ENCODE results near the gene CAPN15.

CAPN15 gene

GRCh38 chr16:586645-587590 lies 59.4 kb downstream of the CAPN15 start:
- Histone ChIP-seq H3K4me3 (ENCODE audit: low read length in 2 of 2) (no peak overlapping the region), H3K9ac (ENCODE audit: low read depth in 1 of 2, low read length in 2 of 2) (peak overlapping the region in 1 of 2 donors; percentile 98), H3K27ac (ENCODE audit: low read depth in 2 of 2, low read length in 2 of 2) (no peak overlapping the region), H3K4me1 (ENCODE audit: control insufficient read depth in 2 of 2, insufficient read depth in 2 of 2, low read length in 2 of 2) (peaks cover 23 to 29% of the 10 kb centered on the region in 2 donors), H3K36me3 (ENCODE audit: control insufficient read depth in 2 of 2, insufficient read depth in 2 of 2, low read length in 2 of 2) (peaks cover 0 to 3% of the 10 kb centered on the region in 2 donors), H3K27me3 (ENCODE audit: control insufficient read depth in 2 of 2, insufficient read depth in 2 of 2, low read length in 2 of 2) (peaks cover 0 to 2% of the 10 kb centered on the region in 2 donors), H3K9me3 (ENCODE audit: control insufficient read depth in 2 of 2, low read length in 2 of 2) (no peaks in the 10 kb centered on the region)

GRCh38 chr16:588639-588888 lies 61.1 kb downstream of the CAPN15 start:
- H3K27me3 ChIP-seq (ENCODE audit: control insufficient read depth in 2 of 2, insufficient read depth in 2 of 2, low read length in 2 of 2), result peaks cover 0 to 2% of the 10 kb centered on the region in 2 donors
- peak overlapping the region; percentile 96 to 98 for H3K9ac ChIP-seq (ENCODE audit: low read depth in 1 of 2, low read length in 2 of 2)
- H3K4me3 ChIP-seq (ENCODE audit: low read length in 2 of 2), result peak overlapping the region; percentile 70 to 89
- H3K27ac ChIP-seq (ENCODE audit: low read depth in 2 of 2, low read length in 2 of 2), result peak overlapping the region; percentile 97 to 98
- no peaks in the 10 kb centered on the region for H3K36me3 ChIP-seq (ENCODE audit: control insufficient read depth in 2 of 2, insufficient read depth in 2 of 2, low read length in 2 of 2)
- peaks cover 38 to 44% of the 10 kb centered on the region in 2 donors for H3K4me1 ChIP-seq (ENCODE audit: control insufficient read depth in 2 of 2, insufficient read depth in 2 of 2, low read length in 2 of 2)
- no peaks in the 10 kb centered on the region for H3K9me3 ChIP-seq (ENCODE audit: control insufficient read depth in 2 of 2, low read length in 2 of 2)

GRCh38 chr16:588889-589657 lies 61.6 kb downstream of the CAPN15 start:
- peaks cover 0 to 2% of the 10 kb centered on the region in 2 donors for H3K27me3 ChIP-seq (ENCODE audit: control insufficient read depth in 2 of 2, insufficient read depth in 2 of 2, low read length in 2 of 2)
- peaks cover 43 to 49% of the 10 kb centered on the region in 2 donors for H3K4me1 ChIP-seq (ENCODE audit: control insufficient read depth in 2 of 2, insufficient read depth in 2 of 2, low read length in 2 of 2)
- H3K9ac ChIP-seq (ENCODE audit: low read depth in 1 of 2, low read length in 2 of 2), result peak overlapping the region; percentile 96 to 98
- H3K9me3 ChIP-seq (ENCODE audit: control insufficient read depth in 2 of 2, low read length in 2 of 2), result no peaks in the 10 kb centered on the region
- peak overlapping the region; percentile 97 to 98 for H3K27ac ChIP-seq (ENCODE audit: low read depth in 2 of 2, low read length in 2 of 2)
- H3K4me3 ChIP-seq (ENCODE audit: low read length in 2 of 2), result peak overlapping the region; percentile 70 to 89
- no peaks in the 10 kb centered on the region for H3K36me3 ChIP-seq (ENCODE audit: control insufficient read depth in 2 of 2, insufficient read depth in 2 of 2, low read length in 2 of 2)

GRCh38 chr16:589658-590187 lies 62.2 kb downstream of the CAPN15 start, which contains the start of gene RAB40C:
TSS of gene RAB40C (plus strand) at chr16:590066. CDS start at chr16:590292, 226 bp downstream.
- no peaks in the 10 kb centered on the region for H3K36me3 ChIP-seq (ENCODE audit: control insufficient read depth in 2 of 2, insufficient read depth in 2 of 2, low read length in 2 of 2)
- peaks cover 0 to 2% of the 10 kb centered on the region in 2 donors for H3K27me3 ChIP-seq (ENCODE audit: control insufficient read depth in 2 of 2, insufficient read depth in 2 of 2, low read length in 2 of 2)
- peak within 1 kb of the TSS; percentile 97 to 98 for H3K27ac ChIP-seq (ENCODE audit: low read depth in 2 of 2, low read length in 2 of 2)
- peaks cover 50 to 55% of the 10 kb centered on the region in 2 donors for H3K4me1 ChIP-seq (ENCODE audit: control insufficient read depth in 2 of 2, insufficient read depth in 2 of 2, low read length in 2 of 2)
- H3K9ac ChIP-seq (ENCODE audit: low read depth in 1 of 2, low read length in 2 of 2), result peak within 1 kb of the TSS; percentile 96 to 98
- no peaks in the 10 kb centered on the region for H3K9me3 ChIP-seq (ENCODE audit: control insufficient read depth in 2 of 2, low read length in 2 of 2)
- H3K4me3 ChIP-seq (ENCODE audit: low read length in 2 of 2), result peak within 1 kb of the TSS; percentile 89 to 95

GRCh38 chr16:590188-590814 lies 62.8 kb downstream of the CAPN15 start:
- peak overlapping the region; percentile 88 to 95 for H3K4me3 ChIP-seq (ENCODE audit: low read length in 2 of 2)
- peaks cover 0 to 2% of the 10 kb centered on the region in 2 donors for H3K27me3 ChIP-seq (ENCODE audit: control insufficient read depth in 2 of 2, insufficient read depth in 2 of 2, low read length in 2 of 2)
- H3K4me1 ChIP-seq (ENCODE audit: control insufficient read depth in 2 of 2, insufficient read depth in 2 of 2, low read length in 2 of 2), result peaks cover 55 to 58% of the 10 kb centered on the region in 2 donors
- H3K36me3 ChIP-seq (ENCODE audit: control insufficient read depth in 2 of 2, insufficient read depth in 2 of 2, low read length in 2 of 2), result no peaks in the 10 kb centered on the region
- H3K9ac ChIP-seq (ENCODE audit: low read depth in 1 of 2, low read length in 2 of 2), result peak overlapping the region; percentile 92 to 98
- H3K9me3 ChIP-seq (ENCODE audit: control insufficient read depth in 2 of 2, low read length in 2 of 2), result no peaks in the 10 kb centered on the region
- H3K27ac ChIP-seq (ENCODE audit: low read depth in 2 of 2, low read length in 2 of 2), result peak overlapping the region; percentile 92 to 96

GRCh38 chr16:590815-591200 lies 63.3 kb downstream of the CAPN15 start:
- Histone ChIP-seq H3K27ac (ENCODE audit: low read depth in 2 of 2, low read length in 2 of 2) (peak overlapping the region; percentile 92 to 96), H3K4me1 (ENCODE audit: control insufficient read depth in 2 of 2, insufficient read depth in 2 of 2, low read length in 2 of 2) (peaks cover 56 to 58% of the 10 kb centered on the region in 2 donors), H3K27me3 (ENCODE audit: control insufficient read depth in 2 of 2, insufficient read depth in 2 of 2, low read length in 2 of 2) (peaks cover 0 to 2% of the 10 kb centered on the region in 2 donors), H3K4me3 (ENCODE audit: low read length in 2 of 2) (peak overlapping the region; percentile 88 to 95), H3K36me3 (ENCODE audit: control insufficient read depth in 2 of 2, insufficient read depth in 2 of 2, low read length in 2 of 2) (peaks cover 0 to under 1% of the 10 kb centered on the region in 2 donors), H3K9ac (ENCODE audit: low read depth in 1 of 2, low read length in 2 of 2) (peak overlapping the region; percentile 92 to 98), H3K9me3 (ENCODE audit: control insufficient read depth in 2 of 2, low read length in 2 of 2) (no peaks in the 10 kb centered on the region)

- peak overlapping the region; percentile 92 to 96 for H3K27ac ChIP-seq (ENCODE audit: low read depth in 2 of 2, low read length in 2 of 2)
- peak overlapping the region; percentile 88 to 95 for H3K4me3 ChIP-seq (ENCODE audit: low read length in 2 of 2)
- H3K4me1 ChIP-seq (ENCODE audit: control insufficient read depth in 2 of 2, insufficient read depth in 2 of 2, low read length in 2 of 2), result peaks cover 56 to 58% of the 10 kb centered on the region in 2 donors
Measured at GRCh38 chr16:591231-591630, 63.7 kb downstream of the CAPN15 start.

GRCh38 chr16:591892-592517 lies 64.5 kb downstream of the CAPN15 start:
- H3K36me3 ChIP-seq (ENCODE audit: control insufficient read depth in 2 of 2, insufficient read depth in 2 of 2, low read length in 2 of 2), result peaks cover 0 to 9% of the 10 kb centered on the region in 2 donors
- no peaks in the 10 kb centered on the region for H3K27me3 ChIP-seq (ENCODE audit: control insufficient read depth in 2 of 2, insufficient read depth in 2 of 2, low read length in 2 of 2)
- H3K27ac ChIP-seq (ENCODE audit: low read depth in 2 of 2, low read length in 2 of 2), result peak overlapping the region; percentile 92 to 96
- H3K4me3 ChIP-seq (ENCODE audit: low read length in 2 of 2), result peak overlapping the region; percentile 41 to 61
- no peaks in the 10 kb centered on the region for H3K9me3 ChIP-seq (ENCODE audit: control insufficient read depth in 2 of 2, low read length in 2 of 2)
- H3K4me1 ChIP-seq (ENCODE audit: control insufficient read depth in 2 of 2, insufficient read depth in 2 of 2, low read length in 2 of 2), result peaks cover 56% of the 10 kb centered on the region in 2 donors
- peak overlapping the region; percentile 66 to 98 for H3K9ac ChIP-seq (ENCODE audit: low read depth in 1 of 2, low read length in 2 of 2)

More at GRCh38 chr16:591231-591630, 63.7 kb downstream of the CAPN15 start:
- Histone ChIP-seq H3K9me3 (ENCODE audit: control insufficient read depth in 2 of 2, low read length in 2 of 2) (no peaks in the 10 kb centered on the region), H3K9ac (ENCODE audit: low read depth in 1 of 2, low read length in 2 of 2) (peak overlapping the region; percentile 92 to 98), H3K27me3 (ENCODE audit: control insufficient read depth in 2 of 2, insufficient read depth in 2 of 2, low read length in 2 of 2) (peaks cover 0 to 2% of the 10 kb centered on the region in 2 donors), H3K36me3 (ENCODE audit: control insufficient read depth in 2 of 2, insufficient read depth in 2 of 2, low read length in 2 of 2) (peaks cover 0 to 4% of the 10 kb centered on the region in 2 donors)

Measured in mucosa of rectum (tissue), 2 donors.